HG03039 (cell line): ENCODE data around the gene ZMYM1.
"Not testable (repeated sequence)": the region's sequence is repeated elsewhere in the genome, so short reads cannot be mapped to it uniquely, and the experiment has no call there.

Experiments used
- ATAC-seq: cut with Tn5 transposase; IDR thresholded peaks from one replicate; pipeline ENCODE4 v1.9.1; 2021; ENCODE audit warnings: mild to moderate bottlenecking, moderate library complexity; ENCODE audit not compliant: unreplicated experiment

The ZMYM1 gene

GRCh38 chr1:35073265-35073811 lies 5.8 kb upstream of the ZMYM1 start:
- ATAC-seq = no peak

- ATAC-seq = not testable (repeated sequence)
Measured at GRCh38 chr1:35076426-35076825, 2.8 kb upstream of the ZMYM1 start.

GRCh38 chr1:35080171-35080854 lies 1.1 kb downstream of the ZMYM1 start:
- ATAC-seq = no peak

- no peak for ATAC-seq
Measured at GRCh38 chr1:35085421-35085820, 6.2 kb downstream of the ZMYM1 start.

- ATAC-seq = no peak
Measured at GRCh38 chr1:35097224-35097623, 18.0 kb downstream of the ZMYM1 start.

GRCh38 chr1:35111106-35111505 lies 31.9 kb downstream of the ZMYM1 start:
- no peak for ATAC-seq

- ATAC-seq = no peak
Measured at GRCh38 chr1:35112668-35113067, 33.5 kb downstream of the ZMYM1 start.

- no peak for ATAC-seq
Measured at GRCh38 chr1:35115459-35116383, 36.5 kb downstream of the ZMYM1 start.

- no peak for ATAC-seq
Measured at GRCh38 chr1:35120458-35121133, 41.4 kb downstream of the ZMYM1 start.

GRCh38 chr1:35122311-35122710 lies 43.1 kb downstream of the ZMYM1 start:
- no peak for ATAC-seq

- ATAC-seq = no peak
Measured at GRCh38 chr1:35126546-35126945, 47.4 kb downstream of the ZMYM1 start.

GRCh38 chr1:35129080-35129479 lies 49.9 kb downstream of the ZMYM1 start:
- no peak for ATAC-seq

GRCh38 chr1:35136780-35137179 lies 57.6 kb downstream of the ZMYM1 start:
- no peak for ATAC-seq

- not testable (repeated sequence) for ATAC-seq
Measured at GRCh38 chr1:35137590-35137989, 58.4 kb downstream of the ZMYM1 start.

GRCh38 chr1:35142294-35142693 lies 63.1 kb downstream of the ZMYM1 start:
- ATAC-seq = not testable (repeated sequence)

- ATAC-seq = not testable (repeated sequence)
Measured at GRCh38 chr1:35142728-35143127, 63.5 kb downstream of the ZMYM1 start.

- ATAC-seq = no peak
Measured at GRCh38 chr1:35143737-35144508, 64.7 kb downstream of the ZMYM1 start.

GRCh38 chr1:35145892-35146549 lies 66.8 kb downstream of the ZMYM1 start:
- ATAC-seq = not testable (repeated sequence)

GRCh38 chr1:35151220-35151619 lies 72.0 kb downstream of the ZMYM1 start:
- no peak for ATAC-seq

GRCh38 chr1:35164893-35165292 lies 85.7 kb downstream of the ZMYM1 start:
- ATAC-seq = no peak
